GM12873 (cell line): ENCODE results near the gene POU2F3.

Experiments
- TF ChIP-seq, protein P1 (sequence below): IDR thresholded peaks from 2 replicates; pipeline ENCODE4 v1.5.1; 2012; ENCODE audit warnings: low read depth, mild to moderate bottlenecking, moderate library complexity, low read length, control low read depth; ENCODE audit not compliant: insufficient read depth; ENCODE audit errors: missing control alignments

Gene POU2F3

GRCh38 chr11:120318906-120319305 lies 79.0 kb downstream of the POU2F3 start:
- TF ChIP-seq, protein P1, sequence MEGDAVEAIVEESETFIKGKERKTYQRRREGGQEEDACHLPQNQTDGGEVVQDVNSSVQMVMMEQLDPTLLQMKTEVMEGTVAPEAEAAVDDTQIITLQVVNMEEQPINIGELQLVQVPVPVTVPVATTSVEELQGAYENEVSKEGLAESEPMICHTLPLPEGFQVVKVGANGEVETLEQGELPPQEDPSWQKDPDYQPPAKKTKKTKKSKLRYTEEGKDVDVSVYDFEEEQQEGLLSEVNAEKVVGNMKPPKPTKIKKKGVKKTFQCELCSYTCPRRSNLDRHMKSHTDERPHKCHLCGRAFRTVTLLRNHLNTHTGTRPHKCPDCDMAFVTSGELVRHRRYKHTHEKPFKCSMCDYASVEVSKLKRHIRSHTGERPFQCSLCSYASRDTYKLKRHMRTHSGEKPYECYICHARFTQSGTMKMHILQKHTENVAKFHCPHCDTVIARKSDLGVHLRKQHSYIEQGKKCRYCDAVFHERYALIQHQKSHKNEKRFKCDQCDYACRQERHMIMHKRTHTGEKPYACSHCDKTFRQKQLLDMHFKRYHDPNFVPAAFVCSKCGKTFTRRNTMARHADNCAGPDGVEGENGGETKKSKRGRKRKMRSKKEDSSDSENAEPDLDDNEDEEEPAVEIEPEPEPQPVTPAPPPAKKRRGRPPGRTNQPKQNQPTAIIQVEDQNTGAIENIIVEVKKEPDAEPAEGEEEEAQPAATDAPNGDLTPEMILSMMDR, result no peak

- TF ChIP-seq, protein P1, result no peak
Measured at GRCh38 chr11:120324932-120325810, 85.2 kb downstream of the POU2F3 start, which contains the start of gene TLCD5. TLCD5 (plus strand) TSS chr11:120325299; CDS start chr11:120327442, 2,143 bp downstream.

- TF ChIP-seq, protein P1, result no peak
Measured at GRCh38 chr11:120326228-120326627, 86.3 kb downstream of the POU2F3 start.

DNA sequence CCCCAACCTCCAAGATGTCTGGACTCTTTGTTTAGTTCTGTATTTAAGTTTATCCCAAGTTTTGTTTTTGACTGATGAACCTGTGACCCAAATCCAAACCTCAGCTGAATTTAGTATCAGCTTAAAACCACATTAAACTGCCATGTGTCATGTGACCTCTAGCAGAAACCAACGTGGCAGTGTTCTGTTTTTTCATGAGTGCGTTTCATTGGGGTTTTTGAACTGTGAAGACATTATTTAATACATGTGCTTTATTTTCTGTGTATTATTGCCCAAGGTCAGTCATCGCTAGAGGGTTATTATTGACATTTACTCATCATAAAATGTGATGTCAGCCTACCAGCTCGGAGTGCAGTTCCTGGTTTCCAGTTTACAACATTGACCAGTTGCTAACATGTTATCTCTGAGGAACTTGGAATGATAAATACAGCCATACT lies 86.9 kb downstream of the POU2F3 start:
- TF ChIP-seq, protein P1, result no peak

DNA sequence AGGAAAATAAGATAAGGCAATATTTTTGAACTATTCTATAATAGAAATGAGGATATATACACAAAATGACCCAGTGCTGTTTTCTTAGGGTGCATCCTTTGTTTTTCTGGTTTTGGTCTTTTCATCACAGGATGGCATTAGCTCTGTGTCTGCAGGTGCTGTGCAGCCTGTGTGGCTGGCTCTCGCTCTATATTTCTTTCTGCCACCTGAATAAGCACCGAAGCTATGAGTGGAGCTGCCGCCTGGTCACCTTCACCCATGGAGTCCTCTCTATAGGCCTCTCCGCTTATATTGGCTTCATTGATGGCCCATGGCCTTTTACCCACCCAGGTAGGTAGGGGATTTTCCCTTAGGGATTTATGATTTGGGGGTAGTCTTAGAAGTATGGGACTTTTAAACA lies 87.4 kb downstream of the POU2F3 start:
- TF ChIP-seq, protein P1, result no peak

DNA sequence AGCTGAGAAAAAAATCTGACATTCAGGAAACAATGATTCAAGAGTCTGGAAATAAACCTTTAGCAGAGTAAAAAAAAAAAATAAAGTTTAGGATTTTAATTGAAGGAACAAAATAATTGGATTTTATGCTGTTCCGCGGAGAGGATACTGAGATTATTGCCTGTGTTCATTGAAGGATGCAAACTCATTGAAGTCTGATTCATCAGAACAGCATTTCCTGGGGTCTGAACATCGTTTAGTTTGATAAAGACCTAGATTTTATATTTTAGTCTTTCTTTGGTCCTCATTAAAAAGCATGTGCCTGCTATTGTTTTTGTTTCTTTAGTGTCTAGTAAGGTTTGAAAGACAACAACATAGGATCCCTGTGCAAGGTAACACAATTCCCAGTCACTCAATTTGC lies 89.6 kb downstream of the POU2F3 start:
- TF ChIP-seq, protein P1, result no peak

DNA sequence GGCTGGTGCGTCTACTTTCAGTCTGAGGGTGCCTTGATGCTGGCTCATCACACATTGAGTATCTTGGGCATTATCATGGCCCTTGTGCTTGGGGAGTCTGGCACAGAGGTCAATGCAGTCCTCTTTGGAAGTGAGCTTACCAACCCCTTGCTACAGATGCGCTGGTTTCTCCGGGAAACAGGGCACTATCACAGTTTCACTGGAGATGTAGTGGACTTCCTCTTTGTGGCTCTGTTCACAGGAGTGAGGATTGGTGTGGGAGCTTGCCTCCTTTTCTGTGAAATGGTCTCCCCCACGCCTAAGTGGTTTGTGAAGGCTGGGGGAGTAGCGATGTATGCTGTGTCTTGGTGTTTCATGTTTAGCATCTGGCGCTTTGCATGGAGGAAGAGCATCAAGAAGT lies 90.1 kb downstream of the POU2F3 start:
- TF ChIP-seq, protein P1, result no peak
